GM21390 (cell line): ENCODE measurements around the gene SCUBE1.

Experiments used
- ATAC-seq: cut with Tn5 transposase; IDR thresholded peaks from one replicate; pipeline ENCODE4 v1.9.1; 2021; ENCODE audit not compliant: unreplicated experiment

SCUBE1 gene

GRCh38 chr22:43240614-43241013 is 102.6 kb downstream of the SCUBE1 start:
- no peak for ATAC-seq

DNA sequence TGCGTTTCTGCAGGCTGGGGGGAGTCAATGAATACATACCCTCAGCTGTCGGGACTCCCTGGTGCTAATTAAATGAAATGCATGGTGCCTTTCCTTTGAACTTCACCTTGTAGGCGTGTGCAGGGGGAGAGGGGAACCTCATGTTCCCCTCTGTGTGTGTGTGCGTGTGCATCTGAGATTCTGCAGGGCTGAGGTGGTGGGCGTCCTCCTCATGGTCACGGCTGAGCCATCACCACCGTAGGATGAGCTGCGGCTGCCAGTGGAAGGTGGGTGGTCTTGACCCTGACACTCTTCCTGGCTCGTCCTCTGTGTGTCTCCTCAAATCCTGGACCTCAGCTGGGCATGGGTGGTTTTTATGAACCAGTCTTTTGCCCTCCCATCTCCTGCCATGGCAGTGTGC is 103.2 kb downstream of the SCUBE1 start:
- ATAC-seq: no peak

DNA sequence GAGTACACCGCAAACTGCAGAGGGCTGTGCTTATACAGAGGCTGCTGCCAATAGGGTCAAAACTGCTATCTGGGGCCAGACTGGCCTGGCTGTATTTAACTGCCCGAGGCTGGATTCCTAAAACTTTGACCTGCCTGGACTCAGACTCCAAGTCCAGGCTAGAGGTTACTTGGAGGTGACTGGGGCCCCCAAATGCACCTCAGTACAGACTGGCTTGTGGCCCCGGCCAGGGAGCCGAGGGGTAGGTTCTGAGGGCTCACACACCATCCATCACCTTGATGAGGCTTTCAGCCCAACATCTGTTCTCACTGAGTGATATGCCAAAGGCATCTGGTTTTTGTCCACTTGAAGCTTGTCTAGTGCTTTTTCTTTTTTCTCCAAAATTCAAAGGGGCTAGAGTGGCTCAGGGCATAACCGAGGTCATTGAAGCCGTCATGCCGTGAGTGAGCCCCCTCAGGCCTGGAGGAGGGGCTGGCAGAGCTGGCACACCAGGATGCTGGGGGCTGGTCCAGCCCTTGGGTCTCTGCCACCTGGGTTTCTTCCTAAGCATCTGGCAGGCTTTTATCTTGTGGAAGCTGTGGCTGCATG is 103.9 kb downstream of the SCUBE1 start:
- ATAC-seq: no peak

DNA sequence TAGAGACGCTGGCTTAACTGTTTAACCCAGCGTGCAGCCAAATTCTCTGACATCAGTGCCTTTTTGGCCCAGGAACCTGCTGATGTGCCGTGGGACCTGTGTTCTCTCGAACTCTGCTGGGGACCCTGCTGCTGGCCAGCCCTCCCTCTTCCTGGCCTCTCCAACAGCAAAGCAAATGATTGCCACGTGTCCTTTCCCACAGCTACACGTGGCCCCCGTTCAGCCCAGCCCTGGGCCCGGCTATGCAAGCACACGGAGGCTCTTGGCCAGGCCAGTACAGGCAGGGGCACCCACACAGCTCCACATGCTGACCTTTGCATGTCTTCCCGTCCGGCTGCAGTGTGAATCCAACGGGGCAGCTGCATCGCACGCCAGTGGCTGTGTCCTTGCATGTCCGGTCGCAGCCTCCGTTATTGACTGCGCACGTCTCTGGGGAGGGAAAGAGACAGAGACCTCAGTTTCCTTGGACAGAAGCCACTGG is 104.6 kb downstream of the SCUBE1 start:
- no peak for ATAC-seq

GRCh38 chr22:43237280-43237679 is 105.9 kb downstream of the SCUBE1 start:
- no peak for ATAC-seq

DNA sequence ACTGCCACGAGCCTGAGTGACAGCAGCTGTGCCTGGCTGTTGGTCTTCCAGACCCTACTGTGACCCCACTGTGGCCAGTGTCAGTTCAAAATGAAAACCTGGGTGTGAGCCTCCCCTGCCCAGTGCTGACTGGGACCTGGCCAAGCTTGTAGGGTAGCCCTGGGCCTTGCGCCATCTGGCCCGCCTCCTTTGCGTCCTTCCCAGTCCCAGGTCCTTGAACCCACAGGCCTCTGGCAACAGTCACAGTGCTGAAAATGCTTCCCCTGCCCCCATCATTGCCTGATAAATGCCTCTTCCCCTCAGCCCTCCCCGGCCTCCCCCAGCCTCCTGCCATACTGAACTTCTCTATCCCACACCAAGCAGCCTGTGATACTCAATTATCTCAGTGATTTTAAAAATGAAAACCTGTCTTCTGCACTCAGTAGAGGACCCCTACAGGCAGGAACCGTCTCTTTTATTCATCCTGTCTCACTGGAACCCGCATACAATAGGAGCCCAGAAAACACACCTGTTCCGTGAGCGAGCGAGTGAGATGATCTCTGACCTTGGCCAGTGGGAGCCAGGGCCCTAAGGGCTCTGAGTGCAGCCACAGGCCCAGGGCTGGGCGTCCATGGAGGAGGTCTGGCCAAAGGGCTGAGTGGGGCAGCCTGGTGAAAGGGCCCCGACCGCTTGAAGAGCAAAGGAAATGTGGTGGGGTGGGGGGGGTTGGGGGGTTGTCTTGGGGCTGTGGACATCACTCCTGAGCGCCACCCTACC is 106.6 kb downstream of the SCUBE1 start:
- no peak for ATAC-seq

GRCh38 chr22:43235445-43236409 is 107.4 kb downstream of the SCUBE1 start:
- ATAC-seq: no peak

DNA sequence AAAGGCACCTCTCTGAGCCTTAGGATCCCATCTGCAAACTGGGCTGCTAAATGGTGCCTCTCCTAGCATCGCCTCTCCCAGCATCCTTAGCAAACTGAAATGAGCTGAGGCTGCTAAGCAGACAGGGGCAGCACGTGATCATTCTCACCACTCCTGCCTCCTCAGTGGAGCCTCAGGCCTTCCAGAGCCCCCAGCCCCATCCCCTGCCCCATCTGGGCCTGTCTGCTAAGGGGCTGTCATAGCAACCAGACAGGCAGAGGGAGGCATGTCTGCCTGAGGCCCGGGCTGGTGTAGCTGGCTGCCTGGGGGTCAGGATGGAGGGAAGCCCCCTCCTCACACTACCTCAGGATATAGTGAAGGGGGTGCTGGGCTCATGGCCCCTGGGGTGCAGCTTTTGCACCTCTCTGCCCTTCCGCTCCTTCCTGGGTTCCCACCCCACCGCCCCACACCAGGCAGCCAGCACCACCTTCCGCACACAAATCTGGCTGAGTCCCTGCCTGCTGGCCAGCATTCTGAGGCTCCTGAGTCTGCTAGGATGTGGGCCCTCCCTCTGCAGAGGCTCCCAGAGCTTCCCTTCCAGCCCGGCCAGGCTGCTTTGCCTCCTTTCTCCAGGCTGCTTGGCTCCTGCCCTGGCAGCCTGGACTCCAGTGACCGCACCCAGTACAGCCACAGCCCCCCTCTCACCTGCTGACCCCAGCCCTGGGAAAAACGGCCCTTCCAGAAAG is 108.7 kb downstream of the SCUBE1 start:
- ATAC-seq: no peak

DNA sequence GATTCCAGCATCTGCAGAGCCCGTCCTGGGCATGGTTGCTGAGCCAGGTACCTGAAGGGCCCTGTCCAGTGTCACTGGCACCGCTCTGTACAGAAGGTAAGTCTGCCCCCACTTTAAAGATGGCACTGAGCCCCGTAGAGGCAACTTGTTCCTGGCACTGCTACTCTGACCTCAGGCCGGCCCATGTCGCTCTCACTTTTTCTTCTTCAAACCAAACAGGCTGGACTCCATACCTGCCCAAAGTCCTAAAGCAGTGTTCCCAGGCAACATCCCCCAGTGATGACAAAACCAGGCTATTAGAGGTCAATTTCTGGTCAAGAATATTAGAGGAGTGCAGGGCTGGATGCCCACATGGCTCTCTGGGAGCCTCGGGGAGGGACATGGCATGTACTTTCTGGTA is 109.6 kb downstream of the SCUBE1 start:
- no peak for ATAC-seq

DNA sequence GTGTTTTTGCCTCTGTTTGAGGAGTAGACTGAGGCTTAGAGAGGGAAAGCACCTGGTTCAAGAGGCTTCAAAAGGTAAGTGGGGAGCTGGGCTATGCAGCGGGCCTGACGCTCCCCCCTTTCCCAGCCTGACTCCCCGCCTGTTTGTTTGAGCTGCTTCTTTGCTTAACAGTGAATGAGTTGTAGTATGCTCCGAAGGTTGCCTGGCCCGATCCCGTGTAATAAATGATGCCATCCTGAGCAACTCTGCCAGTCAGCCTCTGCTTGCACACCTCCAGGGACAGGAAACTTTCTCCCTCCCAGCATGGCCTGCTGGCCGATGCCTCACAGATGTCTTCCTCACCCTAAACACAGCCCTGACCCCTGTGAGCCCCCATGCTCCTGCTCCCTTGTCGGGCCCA is 110.7 kb downstream of the SCUBE1 start:
- no peak for ATAC-seq

DNA sequence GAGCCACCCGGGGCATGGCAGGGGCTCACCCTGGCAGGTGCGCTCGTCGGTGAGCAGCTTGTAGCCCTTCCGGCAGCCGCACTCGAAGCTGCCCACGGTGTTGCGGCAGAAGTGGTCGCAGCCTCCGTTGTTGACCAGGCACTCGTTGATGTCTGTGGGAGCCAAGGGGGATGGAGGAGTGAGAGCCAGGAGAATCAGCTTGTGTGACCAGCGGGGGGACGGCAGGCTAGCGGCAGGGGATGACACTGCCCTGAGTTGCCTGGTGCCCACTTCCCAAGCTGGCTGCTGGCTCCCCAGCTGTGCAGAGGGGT is 111.5 kb downstream of the SCUBE1 start:
- ATAC-seq: no peak

GRCh38 chr22:43230971-43231723 is 112.0 kb downstream of the SCUBE1 start:
- ATAC-seq: no peak

GRCh38 chr22:43230571-43230970 is 112.6 kb downstream of the SCUBE1 start:
- ATAC-seq: no peak

GRCh38 chr22:43228863-43229262 is 114.3 kb downstream of the SCUBE1 start:
- ATAC-seq: no peak

DNA sequence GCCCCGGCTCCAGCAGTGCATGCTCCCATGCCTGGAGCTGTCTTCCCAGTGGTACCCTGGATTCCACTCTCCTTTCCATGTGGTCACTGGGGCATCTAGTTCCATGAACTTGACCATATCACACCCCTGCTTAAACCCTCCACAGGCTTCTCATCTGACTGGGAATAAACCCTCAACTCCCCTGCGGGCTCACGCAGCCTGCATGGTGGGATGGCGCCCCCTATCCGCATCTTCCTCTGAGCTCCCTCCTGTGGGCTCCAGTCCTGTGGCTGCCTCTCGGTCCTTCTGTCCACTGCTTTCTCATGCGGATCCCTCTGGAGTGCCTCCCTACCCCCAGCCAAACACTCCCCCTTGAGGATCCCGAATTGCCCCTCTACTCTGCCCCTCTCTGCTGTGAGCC is 114.8 kb downstream of the SCUBE1 start:
- ATAC-seq: no peak

DNA sequence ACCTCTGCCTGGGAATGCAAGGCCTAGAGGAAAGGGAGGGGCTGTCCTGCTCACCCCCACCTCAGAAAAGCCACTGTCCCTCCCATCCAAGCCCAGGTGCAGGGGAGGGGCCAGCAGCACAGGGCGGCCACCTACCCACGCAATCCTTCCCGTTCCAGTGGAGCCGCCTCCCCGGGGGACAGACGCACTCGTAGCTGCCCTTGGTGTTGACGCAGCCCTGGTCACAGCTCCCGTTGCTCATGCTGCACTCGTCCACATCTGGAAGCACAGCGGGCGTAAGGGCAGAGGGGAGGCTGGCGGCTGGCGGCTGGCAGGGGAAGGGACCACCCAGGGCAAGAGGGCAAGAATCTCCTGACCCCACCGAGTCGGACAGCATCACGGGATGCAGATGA is 115.9 kb downstream of the SCUBE1 start:
- ATAC-seq: no peak

GRCh38 chr22:43226377-43227238 is 116.6 kb downstream of the SCUBE1 start:
- ATAC-seq: no peak

GRCh38 chr22:43225609-43226008 is 117.6 kb downstream of the SCUBE1 start:
- ATAC-seq: no peak

DNA sequence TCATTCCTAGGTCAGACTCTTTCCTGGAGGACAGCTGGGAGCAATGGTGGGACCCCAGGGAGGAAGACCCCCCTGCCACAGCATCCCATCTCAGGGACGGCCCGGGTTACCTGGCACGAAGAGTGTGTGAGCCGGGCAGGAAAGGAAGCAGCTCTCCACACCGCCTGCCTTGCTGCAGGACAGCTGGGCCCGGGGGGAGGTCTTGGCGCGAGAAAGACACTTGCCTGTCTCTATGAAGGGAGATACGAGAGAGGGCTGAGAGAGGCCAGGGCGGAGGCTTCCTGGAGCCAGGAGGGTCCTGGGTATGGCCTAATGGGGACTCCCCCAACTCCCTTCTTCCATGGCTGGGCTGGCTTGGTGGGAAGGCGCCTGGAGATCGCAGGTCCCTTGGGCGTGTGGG is 120.2 kb downstream of the SCUBE1 start:
- no peak for ATAC-seq
